Measurements from ENCODE around the gene ST8SIA6. TPM values are rescaled to one million over a fixed set of nuclear protein-coding genes. Genes with fewer than 3 reads are reported as not detected.

ST8SIA6 gene
- total RNA-seq, 2 experiments from 2014 or later, result not detected

DNA sequence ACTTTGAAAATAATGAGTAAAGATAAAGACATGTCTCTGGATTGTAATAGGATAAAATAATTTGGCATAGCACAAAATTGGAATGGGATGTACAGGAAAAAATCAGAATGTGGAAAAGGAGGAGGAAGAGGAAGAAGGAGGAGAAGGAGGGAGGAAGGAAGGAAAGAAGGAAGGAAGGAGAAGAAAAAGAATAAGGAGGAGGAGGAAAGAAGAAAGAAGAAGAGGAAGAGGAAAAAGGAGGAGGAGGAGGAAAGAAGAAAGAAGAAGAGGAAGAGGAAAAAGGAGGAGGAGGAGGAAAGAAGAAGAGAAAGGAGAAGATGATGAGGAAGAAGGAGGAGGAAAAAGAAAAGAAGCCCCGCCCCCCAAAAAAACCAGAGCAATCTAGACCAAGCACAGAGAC, 95.9 kb downstream of the ST8SIA6 start:
- intact Hi-C loops (cut with micrococcal nuclease; ENCODE audit: unreplicated experiment), result no loop called here
- DNase-seq (ENCODE audit: low spot score), result no peak
- H3K79me2 ChIP-seq (ENCODE audit: insufficient read depth, low read depth, low read length), result no peaks in the 10 kb centered on the region
- no peak overlapping the region for H3K27ac ChIP-seq (ENCODE audit: low read depth, low read length, poor library complexity, severe bottlenecking)
- TF ChIP-seq EZH2phosphoT487 (IDR thresholded peaks at IDR 0.05; ENCODE audit: borderline replicate concordance, low read depth, low read length), result no peak
- TF ChIP-seq, protein P1, sequence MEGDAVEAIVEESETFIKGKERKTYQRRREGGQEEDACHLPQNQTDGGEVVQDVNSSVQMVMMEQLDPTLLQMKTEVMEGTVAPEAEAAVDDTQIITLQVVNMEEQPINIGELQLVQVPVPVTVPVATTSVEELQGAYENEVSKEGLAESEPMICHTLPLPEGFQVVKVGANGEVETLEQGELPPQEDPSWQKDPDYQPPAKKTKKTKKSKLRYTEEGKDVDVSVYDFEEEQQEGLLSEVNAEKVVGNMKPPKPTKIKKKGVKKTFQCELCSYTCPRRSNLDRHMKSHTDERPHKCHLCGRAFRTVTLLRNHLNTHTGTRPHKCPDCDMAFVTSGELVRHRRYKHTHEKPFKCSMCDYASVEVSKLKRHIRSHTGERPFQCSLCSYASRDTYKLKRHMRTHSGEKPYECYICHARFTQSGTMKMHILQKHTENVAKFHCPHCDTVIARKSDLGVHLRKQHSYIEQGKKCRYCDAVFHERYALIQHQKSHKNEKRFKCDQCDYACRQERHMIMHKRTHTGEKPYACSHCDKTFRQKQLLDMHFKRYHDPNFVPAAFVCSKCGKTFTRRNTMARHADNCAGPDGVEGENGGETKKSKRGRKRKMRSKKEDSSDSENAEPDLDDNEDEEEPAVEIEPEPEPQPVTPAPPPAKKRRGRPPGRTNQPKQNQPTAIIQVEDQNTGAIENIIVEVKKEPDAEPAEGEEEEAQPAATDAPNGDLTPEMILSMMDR (conservative IDR thresholded peaks at IDR 0.05; ENCODE audit: low read length), result no peak
- H4K20me1 ChIP-seq (ENCODE audit: insufficient read depth, low read length), result no peaks in the 10 kb centered on the region
- CTCF ChIA-PET (ENCODE audit: unreplicated experiment), result no interaction called here
- H3K4me3 ChIP-seq (ENCODE audit: low read depth, low read length, poor library complexity, severe bottlenecking), result no peak overlapping the region
- POLR2A ChIA-PET, result no interaction called here
- H2AFZ ChIP-seq (ENCODE audit: low read length), result no peak overlapping the region
- H3K4me1 ChIP-seq (ENCODE audit: insufficient read depth, low read length, poor library complexity, severe bottlenecking), result no peaks in the 10 kb centered on the region
- H3K4me2 ChIP-seq (ENCODE audit: low read length), result no peak overlapping the region
- BruUV-seq (replicated peaks), result no TSS peak
- H3K9me3 ChIP-seq (ENCODE audit: low read length), result no peaks in the 10 kb centered on the region
- no peaks in the 10 kb centered on the region for H3K36me3 ChIP-seq (ENCODE audit: insufficient read depth, low read length)
- no peaks in the 10 kb centered on the region for H3K9me2 ChIP-seq (ENCODE audit: insufficient read depth, low read length)

DNA sequence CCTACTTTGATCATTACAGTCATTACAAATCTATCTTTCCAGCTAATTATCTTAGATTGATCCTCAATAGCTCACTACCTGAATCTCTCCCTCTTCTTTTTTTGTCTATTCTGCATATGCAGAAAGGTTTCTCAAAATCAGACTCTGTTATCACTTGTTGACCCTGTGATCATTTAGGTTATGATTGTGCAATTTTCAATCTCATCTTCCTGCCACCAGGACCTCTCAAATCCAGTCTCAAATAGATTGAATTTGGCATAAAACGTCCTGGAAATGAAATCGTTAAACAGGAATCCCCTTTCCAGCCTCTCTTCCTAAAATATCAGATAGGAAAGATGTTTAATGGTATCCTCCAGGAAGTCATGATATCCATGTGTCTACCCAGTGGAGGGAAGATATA, 96.6 kb downstream of the ST8SIA6 start:
- intact Hi-C loops (cut with micrococcal nuclease; ENCODE audit: unreplicated experiment), result no loop called here
- Histone ChIP-seq H3K9me2 (ENCODE audit: insufficient read depth, low read length) (no peaks in the 10 kb centered on the region), H3K27ac (ENCODE audit: low read depth, low read length, poor library complexity, severe bottlenecking) (no peak overlapping the region), H3K4me1 (ENCODE audit: insufficient read depth, low read length, poor library complexity, severe bottlenecking) (no peaks in the 10 kb centered on the region), H3K4me2 (ENCODE audit: low read length) (no peak overlapping the region), H3K9me3 (ENCODE audit: low read length) (no peaks in the 10 kb centered on the region), H4K20me1 (ENCODE audit: insufficient read depth, low read length) (no peaks in the 10 kb centered on the region), H3K79me2 (ENCODE audit: insufficient read depth, low read depth, low read length) (no peaks in the 10 kb centered on the region), H3K36me3 (ENCODE audit: insufficient read depth, low read length) (no peaks in the 10 kb centered on the region), H2AFZ (ENCODE audit: low read length) (no peak overlapping the region), H3K4me3 (ENCODE audit: low read depth, low read length, poor library complexity, severe bottlenecking) (no peak overlapping the region)
- CTCF ChIA-PET (ENCODE audit: unreplicated experiment), result no interaction called here
- POLR2A ChIA-PET, result no interaction called here
- TF ChIP-seq, protein P1 (conservative IDR thresholded peaks at IDR 0.05; ENCODE audit: low read length), result no peak
- TF ChIP-seq EZH2phosphoT487 (IDR thresholded peaks at IDR 0.05; ENCODE audit: borderline replicate concordance, low read depth, low read length), result no peak
- DNase-seq (ENCODE audit: low spot score), result no peak
- BruUV-seq (replicated peaks), result no TSS peak

GRCh38 chr10:17356820-17357219, 97.6 kb downstream of the ST8SIA6 start:
- Histone ChIP-seq H3K9me2 (ENCODE audit: insufficient read depth, low read length) (no peaks in the 10 kb centered on the region), H2AFZ (ENCODE audit: low read length) (no peak overlapping the region), H3K4me3 (ENCODE audit: low read depth, low read length, poor library complexity, severe bottlenecking) (no peak overlapping the region), H3K36me3 (ENCODE audit: insufficient read depth, low read length) (no peaks in the 10 kb centered on the region), H3K4me1 (ENCODE audit: insufficient read depth, low read length, poor library complexity, severe bottlenecking) (no peaks in the 10 kb centered on the region), H3K79me2 (ENCODE audit: insufficient read depth, low read depth, low read length) (no peaks in the 10 kb centered on the region), H4K20me1 (ENCODE audit: insufficient read depth, low read length) (no peaks in the 10 kb centered on the region), H3K27ac (ENCODE audit: low read depth, low read length, poor library complexity, severe bottlenecking) (no peak overlapping the region), H3K4me2 (ENCODE audit: low read length) (no peak overlapping the region), H3K9me3 (ENCODE audit: low read length) (no peaks in the 10 kb centered on the region)
- ChIA-PET CTCF (ENCODE audit: unreplicated experiment) (no interaction called here), POLR2A (no interaction called here)
- TF ChIP-seq EZH2phosphoT487 (IDR thresholded peaks at IDR 0.05; ENCODE audit: borderline replicate concordance, low read depth, low read length), result no peak
- TF ChIP-seq, protein P1 (conservative IDR thresholded peaks at IDR 0.05; ENCODE audit: low read length), result no peak
- intact Hi-C loops (cut with micrococcal nuclease; ENCODE audit: unreplicated experiment), result no loop called here
- DNase-seq (ENCODE audit: low spot score), result no peak
- no TSS peak for BruUV-seq (replicated peaks)
